SK-N-SH treated with all-trans-retinoic acid at 6 μM for 48 hours (cell line): ENCODE data around the gene CCR5AS.

Experiments
- ATAC-seq: fragments of 200-7000 bp; cut with Tn5 transposase; 3 replicates; pipeline ENCODE4 v1.9.1; 2020; ENCODE audit warnings: mild to moderate bottlenecking, moderate library complexity
- ARNTL ChIP-seq: fragments of 450-650 bp; formaldehyde crosslinking; IDR thresholded peaks from 2 replicates; pipeline ENCODE4 v1.5.0; 2020; ENCODE audit warnings: low read depth, mild to moderate bottlenecking, moderate library complexity, borderline replicate concordance
- BACH2 ChIP-seq: fragments of 250-450 bp; sonication (Bioruptor Pico); IDR thresholded peaks from 2 replicates; pipeline ENCODE4 v1.9.0; 2021; ENCODE audit warnings: mild to moderate bottlenecking, borderline replicate concordance
- CSDC2 ChIP-seq: fragments of 250-450 bp; sonication (Bioruptor Pico); IDR thresholded peaks from 2 replicates; pipeline ENCODE4 v1.5.0; 2020; ENCODE audit warnings: mild to moderate bottlenecking, moderate library complexity
- ESRRG ChIP-seq: fragments of 250-450 bp; sonication (Bioruptor Pico); IDR thresholded peaks from 2 replicates; pipeline ENCODE4 v1.6.1; 2021; ENCODE audit warnings: mild to moderate bottlenecking
- GLIS3 ChIP-seq: fragments of 250-450 bp; sonication (Bioruptor Pico); IDR thresholded peaks from 2 replicates; pipeline ENCODE4 v1.5.0; 2020; ENCODE audit warnings: mild to moderate bottlenecking, moderate library complexity
- ISL1 ChIP-seq: fragments of 250-450 bp; sonication (Bioruptor Pico); IDR thresholded peaks from 2 replicates; pipeline ENCODE4 v2.1.2; 2022; ENCODE audit warnings: mild to moderate bottlenecking, moderate library complexity
- POU6F1 ChIP-seq: fragments of 250-450 bp; sonication (Bioruptor Pico); IDR thresholded peaks from 2 replicates; pipeline ENCODE4 v1.8.0; 2021; ENCODE audit warnings: low read depth, mild to moderate bottlenecking, moderate library complexity, borderline replicate concordance
- PPARA ChIP-seq: fragments of 250-450 bp; sonication (Bioruptor Pico); IDR thresholded peaks from 2 replicates; pipeline ENCODE4 v1.5.0; 2020; ENCODE audit warnings: mild to moderate bottlenecking, borderline replicate concordance
- SNAI2 ChIP-seq: fragments of 250-450 bp; sonication (Bioruptor Pico); IDR thresholded peaks from 2 replicates; pipeline ENCODE4 v1.5.0; 2020; ENCODE audit warnings: mild to moderate bottlenecking, moderate library complexity
- TCF4 ChIP-seq: fragments of 250-450 bp; sonication (Bioruptor Pico); IDR thresholded peaks from 2 replicates; pipeline ENCODE4 v1.8.0; 2021; ENCODE audit warnings: mild to moderate bottlenecking, moderate library complexity, borderline replicate concordance
- TOX ChIP-seq: fragments of 250-450 bp; sonication (Bioruptor Pico); IDR thresholded peaks from 2 replicates; pipeline ENCODE4 v1.8.0; 2021; ENCODE audit warnings: mild to moderate bottlenecking, moderate library complexity, borderline replicate concordance
- ZC3H10 ChIP-seq: fragments of 250-450 bp; sonication (Bioruptor Pico); IDR thresholded peaks from 2 replicates; pipeline ENCODE4 v1.5.1; 2021; ENCODE audit warnings: mild to moderate bottlenecking, moderate library complexity
- ZFP3 ChIP-seq: fragments of 250-450 bp; sonication (Bioruptor Pico); IDR thresholded peaks from 2 replicates; pipeline ENCODE4 v1.5.0; 2020; ENCODE audit warnings: mild to moderate bottlenecking, moderate library complexity
- ZFP30 ChIP-seq: fragments of 450-650 bp; formaldehyde crosslinking; IDR thresholded peaks from 2 replicates; pipeline ENCODE4 v1.5.0; 2022; ENCODE audit warnings: mild to moderate bottlenecking, moderate library complexity
- ZNF8 ChIP-seq: fragments of 450-650 bp; formaldehyde crosslinking; IDR thresholded peaks from 2 replicates; pipeline ENCODE4 v1.5.0; 2020; ENCODE audit warnings: mild to moderate bottlenecking, moderate library complexity
- TF ChIP-seq, protein P1 (sequence below): fragments of 250-450 bp; sonication (Bioruptor Pico); IDR thresholded peaks from 2 replicates; pipeline ENCODE4 v1.8.0; 2020; ENCODE audit warnings: mild to moderate bottlenecking, moderate library complexity, borderline replicate concordance

CCR5AS gene

GRCh38 chr3:46316206-46316605, 90.7 kb downstream of the CCR5AS start:
- TF ChIP-seq, protein P1, sequence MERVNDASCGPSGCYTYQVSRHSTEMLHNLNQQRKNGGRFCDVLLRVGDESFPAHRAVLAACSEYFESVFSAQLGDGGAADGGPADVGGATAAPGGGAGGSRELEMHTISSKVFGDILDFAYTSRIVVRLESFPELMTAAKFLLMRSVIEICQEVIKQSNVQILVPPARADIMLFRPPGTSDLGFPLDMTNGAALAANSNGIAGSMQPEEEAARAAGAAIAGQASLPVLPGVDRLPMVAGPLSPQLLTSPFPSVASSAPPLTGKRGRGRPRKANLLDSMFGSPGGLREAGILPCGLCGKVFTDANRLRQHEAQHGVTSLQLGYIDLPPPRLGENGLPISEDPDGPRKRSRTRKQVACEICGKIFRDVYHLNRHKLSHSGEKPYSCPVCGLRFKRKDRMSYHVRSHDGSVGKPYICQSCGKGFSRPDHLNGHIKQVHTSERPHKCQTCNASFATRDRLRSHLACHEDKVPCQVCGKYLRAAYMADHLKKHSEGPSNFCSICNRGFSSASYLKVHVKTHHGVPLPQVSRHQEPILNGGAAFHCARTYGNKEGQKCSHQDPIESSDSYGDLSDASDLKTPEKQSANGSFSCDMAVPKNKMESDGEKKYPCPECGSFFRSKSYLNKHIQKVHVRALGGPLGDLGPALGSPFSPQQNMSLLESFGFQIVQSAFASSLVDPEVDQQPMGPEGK (CRISPR knock-in tag): no peak
- TF ChIP-seq PPARA (CRISPR knock-in tag) (no peak), POU6F1 (CRISPR knock-in tag) (no peak), ZFP30 (CRISPR knock-in tag) (no peak)
- TF ChIP-seq, all 23 proteins: peak for 0

GRCh38 chr3:46314517-46314916, 92.3 kb downstream of the CCR5AS start:
- TF ChIP-seq PPARA (CRISPR knock-in tag): no peak
- no peak for TF ChIP-seq TOX (CRISPR knock-in tag)
- no peak for TF ChIP-seq ZC3H10 (CRISPR knock-in tag)
- TF ChIP-seq GLIS3 (CRISPR knock-in tag): no peak
- no peak for TF ChIP-seq ARNTL (CRISPR knock-in tag)
- TF ChIP-seq SNAI2 (CRISPR knock-in tag): no peak
- no peak for TF ChIP-seq ZNF8 (CRISPR knock-in tag)
- TF ChIP-seq CSDC2 (CRISPR knock-in tag): no peak
- no peak for TF ChIP-seq TCF4 (CRISPR knock-in tag)
- TF ChIP-seq BACH2 (CRISPR knock-in tag): no peak
- no peak for TF ChIP-seq ISL1 (CRISPR knock-in tag)
- TF ChIP-seq ZFP3 (CRISPR knock-in tag): no peak
- TF ChIP-seq ESRRG (CRISPR knock-in tag): no peak

More at GRCh38 chr3:46316206-46316605, 90.7 kb downstream of the CCR5AS start:
- no peak for ATAC-seq

More at GRCh38 chr3:46314517-46314916, 92.3 kb downstream of the CCR5AS start:
- no peak for ATAC-seq
